ENCODE measurements around the gene TRIM16. TPM values are rescaled to one million over a fixed set of nuclear protein-coding genes. Genes with fewer than 3 reads are reported as not detected.
"Not testable (repeated sequence)": the region's sequence is repeated elsewhere in the genome, so short reads cannot be mapped to it uniquely, and the experiment has no call there.

Gene TRIM16
- total and polyA plus RNA-seq, 2 of the 13 experiments (the other 11 are each of a cell fraction or from before 2014, with no cell fraction given): 12.3 to 23.4 TPM

DNA sequence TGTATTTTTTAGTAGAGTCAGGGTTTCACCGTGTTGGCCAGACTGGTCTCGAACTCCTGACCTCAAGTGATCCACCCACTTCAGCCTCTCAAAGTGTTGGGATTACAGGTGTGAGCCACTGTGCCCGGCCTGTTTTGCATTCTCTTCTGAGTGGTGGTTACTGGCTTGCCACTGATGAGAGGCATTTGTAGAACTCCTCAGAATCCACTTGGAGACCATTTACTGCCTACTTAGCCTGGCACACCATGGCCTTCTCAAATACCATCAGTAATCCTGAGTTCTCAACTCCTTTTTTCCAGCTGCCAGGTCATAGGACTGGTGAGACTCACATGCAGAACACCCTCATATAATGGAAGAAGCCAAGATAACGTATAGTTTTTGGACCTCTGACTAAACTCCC lies 42.1 kb downstream of the TRIM16 start:
- FAIRE-seq; H3K9me3 ChIP-seq (ENCODE audit: low read length); intact Hi-C loops (cut with micrococcal nuclease; ENCODE audit: unreplicated experiment); H4K20me1 ChIP-seq (ENCODE audit: insufficient read depth, low read length); H3K4me3 ChIP-seq (replicated peaks in 1 of 3; ENCODE audit: insufficient read depth in 1 of 3, low read depth in 2 of 3, low read length in 3 of 3); H3K27me3 ChIP-seq (ENCODE audit: control insufficient read depth in 1 of 2, insufficient read depth in 2 of 2, low read length in 2 of 2); H3K9ac ChIP-seq (ENCODE audit: insufficient read depth, low read depth, low read length); in situ Hi-C loops (cut with HindIII; ENCODE audit: extremely low pct_ligation_motif_present, low pct_unique_long_range_greater_than_20kb); H3K79me2 ChIP-seq (ENCODE audit: insufficient read depth, low read length); H2AFZ ChIP-seq (ENCODE audit: low read length); CTCF ChIA-PET (ENCODE audit: low intra/inter-chr PET ratio, low total read pairs); H3K27ac ChIP-seq (ENCODE audit: extremely low read length, insufficient read depth, low read length); POLR2A ChIA-PET; BruUV-seq (replicated peaks); DNase-seq (ENCODE audit: low spot score); H3K4me2 ChIP-seq (ENCODE audit: low read depth, low read length); ATAC-seq; H3K36me3 ChIP-seq (replicated peaks in 1 of 2; ENCODE audit: control insufficient read depth in 1 of 2, insufficient read depth in 2 of 2, low read length in 2 of 2): not testable (repeated sequence)
- H3K4me1 ChIP-seq (ENCODE audit: insufficient read depth, low read length): peaks cover 17% of the 10 kb centered on the region
- 85% methylated on average over 2 of the region's 4 CpGs for WGBS (ENCODE audit: low lambda C conversion rate)

DNA sequence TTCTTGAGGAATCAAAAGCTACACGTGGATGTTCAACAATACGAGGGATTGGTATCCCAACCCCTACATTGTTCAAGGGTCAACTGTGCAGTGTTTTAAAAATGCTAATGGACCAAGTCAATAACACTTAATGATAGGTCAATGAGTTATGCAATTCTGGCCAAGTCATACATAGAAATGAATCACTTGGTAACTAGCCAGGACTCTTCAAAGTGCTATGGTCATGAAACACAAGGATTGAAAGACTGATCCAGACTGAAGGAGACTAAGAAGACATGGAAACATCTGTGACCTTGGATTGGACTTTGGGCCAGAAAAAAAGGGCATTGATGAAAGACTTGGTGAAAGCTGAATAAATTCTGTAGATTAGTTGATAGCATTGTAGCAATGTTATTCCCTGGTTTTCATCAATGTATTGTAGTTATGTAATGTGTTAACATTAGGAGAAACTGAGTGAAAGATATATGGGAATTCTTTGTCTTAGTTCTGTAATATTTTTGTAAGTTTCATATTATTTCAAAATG lies 53.1 kb downstream of the TRIM16 start:
- ATAC-seq; H3K9me3 ChIP-seq (ENCODE audit: low read length); H3K9ac ChIP-seq (ENCODE audit: insufficient read depth, low read depth, low read length); H3K79me2 ChIP-seq (ENCODE audit: insufficient read depth, low read length); BruUV-seq (replicated peaks); H3K36me3 ChIP-seq (replicated peaks in 1 of 2; ENCODE audit: control insufficient read depth in 1 of 2, insufficient read depth in 2 of 2, low read length in 2 of 2); POLR2A ChIA-PET; H2AFZ ChIP-seq (ENCODE audit: low read length); DNase-seq (ENCODE audit: low spot score); H3K4me1 ChIP-seq (ENCODE audit: insufficient read depth, low read length); H3K4me3 ChIP-seq (replicated peaks in 1 of 3; ENCODE audit: insufficient read depth in 1 of 3, low read depth in 2 of 3, low read length in 3 of 3); CTCF ChIA-PET (ENCODE audit: low intra/inter-chr PET ratio, low total read pairs); H4K20me1 ChIP-seq (ENCODE audit: insufficient read depth, low read length); H3K27ac ChIP-seq (ENCODE audit: extremely low read length, insufficient read depth, low read length); intact Hi-C loops (cut with micrococcal nuclease; ENCODE audit: unreplicated experiment); H3K4me2 ChIP-seq (ENCODE audit: low read depth, low read length); in situ Hi-C loops (cut with HindIII; ENCODE audit: extremely low pct_ligation_motif_present, low pct_unique_long_range_greater_than_20kb); H3K27me3 ChIP-seq (ENCODE audit: control insufficient read depth in 1 of 2, insufficient read depth in 2 of 2, low read length in 2 of 2): not testable (repeated sequence)
- peak; percentile 28 for FAIRE-seq
- 91% methylated on average over 2 of the region's 2 CpGs for WGBS (ENCODE audit: low lambda C conversion rate)

DNA sequence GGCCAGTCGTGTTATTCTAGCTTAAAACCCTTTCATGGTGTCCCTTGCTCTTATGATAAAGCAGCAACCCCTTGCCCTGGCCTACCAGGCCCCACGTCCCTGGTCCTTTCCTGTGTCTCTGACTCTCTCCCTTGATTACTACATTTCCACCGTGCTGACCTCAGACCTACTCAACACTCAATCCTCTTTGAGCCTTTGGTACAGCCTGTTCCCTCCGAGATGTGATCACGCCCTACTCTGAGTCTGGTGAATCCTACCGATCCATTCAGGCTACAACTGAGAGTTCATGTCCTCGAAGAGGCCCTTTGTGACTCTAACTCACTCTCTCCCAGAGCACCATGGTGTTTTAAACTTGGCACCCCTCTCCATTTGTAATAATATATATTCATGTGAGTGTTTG lies 54.1 kb downstream of the TRIM16 start:
- H3K4me1 ChIP-seq (ENCODE audit: insufficient read depth, low read length); H3K36me3 ChIP-seq (replicated peaks in 1 of 2; ENCODE audit: control insufficient read depth in 1 of 2, insufficient read depth in 2 of 2, low read length in 2 of 2); BruUV-seq (replicated peaks); in situ Hi-C loops (cut with HindIII; ENCODE audit: extremely low pct_ligation_motif_present, low pct_unique_long_range_greater_than_20kb); POLR2A ChIA-PET; CTCF ChIA-PET (ENCODE audit: low intra/inter-chr PET ratio, low total read pairs); intact Hi-C loops (cut with micrococcal nuclease; ENCODE audit: unreplicated experiment); H2AFZ ChIP-seq (ENCODE audit: low read length); DNase-seq (ENCODE audit: low spot score); H3K9me3 ChIP-seq (ENCODE audit: low read length); H3K27ac ChIP-seq (ENCODE audit: extremely low read length, insufficient read depth, low read length); H3K4me3 ChIP-seq (replicated peaks in 1 of 3; ENCODE audit: insufficient read depth in 1 of 3, low read depth in 2 of 3, low read length in 3 of 3); H3K79me2 ChIP-seq (ENCODE audit: insufficient read depth, low read length); H3K4me2 ChIP-seq (ENCODE audit: low read depth, low read length); H3K9ac ChIP-seq (ENCODE audit: insufficient read depth, low read depth, low read length); FAIRE-seq; ATAC-seq; H3K27me3 ChIP-seq (ENCODE audit: control insufficient read depth in 1 of 2, insufficient read depth in 2 of 2, low read length in 2 of 2); H4K20me1 ChIP-seq (ENCODE audit: insufficient read depth, low read length): not testable (repeated sequence)
- WGBS (ENCODE audit: low lambda C conversion rate): 93% methylated on average over 7 of the region's 7 CpGs

DNA sequence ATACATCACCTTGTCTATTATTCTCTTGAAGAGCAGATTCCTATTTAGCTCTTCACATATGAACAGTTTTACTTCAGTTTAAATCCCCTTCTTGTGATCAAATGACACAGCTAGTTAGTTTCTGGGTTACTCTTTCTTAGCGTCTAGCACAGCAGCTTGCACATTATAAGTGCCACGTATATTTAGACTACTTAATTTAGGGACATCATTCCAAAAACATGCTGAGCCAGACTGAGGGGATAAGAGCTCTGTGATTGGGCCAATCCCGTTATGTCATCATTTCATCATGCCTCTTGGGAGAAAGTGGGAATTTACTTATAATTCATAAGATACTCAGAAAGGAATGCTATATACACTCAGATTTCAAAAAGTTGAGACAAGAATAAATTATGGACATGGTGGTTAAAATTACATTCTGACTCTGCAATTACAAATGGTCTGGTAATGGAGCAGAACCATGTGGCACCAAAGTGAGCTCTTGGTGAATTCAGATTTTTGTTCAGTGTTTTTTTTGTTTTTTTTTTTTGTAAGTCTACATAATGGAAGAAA lies 60.4 kb downstream of the TRIM16 start:
- ATAC-seq; DNase-seq (ENCODE audit: low spot score); intact Hi-C loops (cut with micrococcal nuclease; ENCODE audit: unreplicated experiment); FAIRE-seq; H3K4me3 ChIP-seq (replicated peaks in 1 of 3; ENCODE audit: insufficient read depth in 1 of 3, low read depth in 2 of 3, low read length in 3 of 3); H3K9ac ChIP-seq (ENCODE audit: insufficient read depth, low read depth, low read length); BruUV-seq (replicated peaks); H3K36me3 ChIP-seq (replicated peaks in 1 of 2; ENCODE audit: control insufficient read depth in 1 of 2, insufficient read depth in 2 of 2, low read length in 2 of 2); H3K79me2 ChIP-seq (ENCODE audit: insufficient read depth, low read length); H3K27ac ChIP-seq (ENCODE audit: extremely low read length, insufficient read depth, low read length); POLR2A ChIA-PET; CTCF ChIA-PET (ENCODE audit: low intra/inter-chr PET ratio, low total read pairs); H3K27me3 ChIP-seq (ENCODE audit: control insufficient read depth in 1 of 2, insufficient read depth in 2 of 2, low read length in 2 of 2); H2AFZ ChIP-seq (ENCODE audit: low read length); H3K4me2 ChIP-seq (ENCODE audit: low read depth, low read length); H4K20me1 ChIP-seq (ENCODE audit: insufficient read depth, low read length); H3K9me3 ChIP-seq (ENCODE audit: low read length); H3K4me1 ChIP-seq (ENCODE audit: insufficient read depth, low read length); in situ Hi-C loops (cut with HindIII; ENCODE audit: extremely low pct_ligation_motif_present, low pct_unique_long_range_greater_than_20kb): not testable (repeated sequence)
- 91% methylated on average over 3 of the region's 3 CpGs for WGBS (ENCODE audit: low lambda C conversion rate)
